Measurements from ENCODE around the gene TRDN.
"Not testable (repeated sequence)": the region's sequence is repeated elsewhere in the genome, so short reads cannot be mapped to it uniquely, and the experiment has no call there.

TRDN gene

GRCh38 chr6:123276546-123276980, 360.2 kb downstream of the TRDN start:
- DNase-seq (ENCODE audit: low read depth), result no peak

DNA sequence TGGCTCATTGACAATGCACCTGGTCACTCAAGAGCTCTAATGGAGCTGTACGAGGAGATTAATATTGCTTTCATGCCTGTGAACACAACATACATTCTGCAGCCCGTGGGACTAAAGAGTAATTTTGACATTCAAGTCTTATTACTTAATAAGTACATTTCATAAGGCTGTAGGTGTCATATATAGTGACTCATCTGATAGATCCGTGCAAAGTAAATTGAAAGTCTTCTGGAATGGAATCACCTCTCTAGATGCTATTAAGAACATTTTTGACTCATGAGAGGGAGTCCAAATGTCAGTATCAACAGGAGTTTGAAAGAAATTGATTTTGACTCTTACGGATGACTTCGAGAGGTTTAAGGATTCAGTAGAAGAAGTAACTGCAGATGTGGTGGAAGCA, 372.8 kb downstream of the TRDN start:
- DNase-seq (ENCODE audit: low read depth), result no peak

GRCh38 chr6:123240626-123241025, 396.1 kb downstream of the TRDN start:
- DNase-seq (ENCODE audit: low read depth), result no peak

DNA sequence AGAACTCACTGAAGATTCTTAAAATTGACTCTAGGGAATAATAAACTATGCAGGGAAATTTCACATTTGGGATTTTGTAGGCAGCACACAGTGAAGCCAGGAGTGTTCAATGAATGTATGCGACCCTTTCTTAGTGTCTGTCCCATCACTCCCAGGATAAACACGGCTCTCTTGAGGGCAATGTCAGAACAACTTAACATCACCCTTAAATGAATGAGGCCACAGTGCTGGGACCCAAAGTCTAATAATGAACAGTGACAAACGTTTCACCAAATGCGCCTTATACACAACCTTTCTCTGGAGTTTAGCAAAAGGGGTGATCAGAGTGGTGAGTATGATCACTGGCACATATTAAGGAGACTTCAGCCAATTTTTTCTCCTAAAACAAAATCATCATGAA, 403.4 kb downstream of the TRDN start:
- DNase-seq (ENCODE audit: low read depth), result no peak

DNA sequence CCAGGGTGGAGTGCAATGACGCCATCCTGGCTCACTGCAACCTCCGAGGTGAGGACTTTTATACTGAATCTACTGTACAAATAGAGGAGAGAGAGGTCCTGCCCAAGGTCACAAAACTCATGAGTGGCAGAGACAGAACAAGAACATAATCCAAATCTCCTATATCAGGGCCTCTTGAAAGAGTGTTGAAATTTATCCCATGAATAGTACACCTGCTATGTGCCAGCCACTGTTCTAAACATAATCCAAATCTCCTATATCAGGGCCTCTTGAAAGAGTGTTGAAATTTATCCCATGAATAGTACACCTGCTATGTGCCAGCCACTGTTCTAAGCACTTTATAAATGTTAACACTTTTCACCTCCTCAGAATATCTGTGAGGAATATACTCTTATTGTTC, 409.0 kb downstream of the TRDN start:
- not testable (repeated sequence) for DNase-seq (ENCODE audit: low read depth)

DNA sequence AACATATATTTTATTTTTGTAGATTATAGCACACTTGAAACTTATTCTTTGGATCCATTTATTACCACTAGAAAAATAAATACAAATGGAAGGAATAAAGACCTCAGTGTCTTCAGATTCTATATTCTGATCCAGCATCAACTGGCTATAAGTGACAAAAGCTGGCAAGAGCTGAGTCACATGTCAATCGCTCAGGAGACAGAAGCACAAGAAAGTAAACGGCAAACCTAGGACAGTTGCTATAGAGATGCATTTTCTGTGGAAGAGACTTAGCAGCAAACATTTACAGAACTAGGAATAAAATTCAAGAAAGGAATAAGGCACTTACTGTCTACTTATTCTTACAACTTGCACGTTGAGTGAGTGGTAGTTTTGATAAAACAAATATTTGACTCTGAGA, 410.4 kb downstream of the TRDN start:
- DNase-seq (ENCODE audit: low read depth), result no peak

DNA sequence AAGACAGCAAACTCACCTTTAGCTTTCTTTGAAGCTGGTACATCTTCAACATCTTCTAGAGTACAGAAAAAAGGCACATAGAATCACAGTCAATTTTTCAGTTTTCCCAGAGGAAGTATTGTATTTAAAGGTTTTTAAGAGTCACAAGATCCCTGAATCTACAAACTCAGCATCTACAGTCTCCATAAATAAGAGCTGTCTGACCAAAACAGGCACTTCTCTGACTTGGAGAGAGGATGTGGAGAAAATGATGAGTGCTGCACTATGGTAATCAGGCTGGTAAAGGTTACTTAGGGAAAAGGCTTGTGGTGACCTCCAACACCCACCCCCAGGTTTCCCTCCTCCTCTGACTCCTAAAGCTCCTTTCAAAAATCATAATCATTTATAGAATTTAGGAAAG, 412.7 kb downstream of the TRDN start:
- no peak for DNase-seq (ENCODE audit: low read depth)

GRCh38 chr6:123223461-123223860, 413.3 kb downstream of the TRDN start:
- no peak for DNase-seq (ENCODE audit: low read depth)

DNA sequence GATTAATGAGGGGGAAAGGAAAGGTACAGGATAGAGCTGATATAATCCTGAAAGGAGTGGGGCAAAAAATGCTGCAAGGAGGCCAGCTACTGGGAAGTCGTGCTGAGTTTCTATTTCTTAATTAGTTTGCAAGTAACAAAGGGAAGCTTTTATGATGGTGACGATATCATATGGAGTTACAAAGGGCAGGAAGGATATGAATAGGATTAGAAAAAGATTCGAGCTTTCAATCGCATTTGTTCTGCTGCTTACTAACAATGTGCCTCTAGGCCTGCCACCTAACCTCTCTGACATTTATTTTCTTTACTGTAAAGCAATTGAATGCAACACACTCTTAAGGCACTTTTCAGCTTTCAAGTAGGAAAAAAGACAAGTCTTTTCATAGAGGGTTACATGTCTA, 421.5 kb downstream of the TRDN start:
- DNase-seq (ENCODE audit: low read depth), result no peak

- no peak for DNase-seq (ENCODE audit: low read depth)
Measured at GRCh38 chr6:123214433-123214832, 422.3 kb downstream of the TRDN start.

GRCh38 chr6:123213921-123214320, 422.8 kb downstream of the TRDN start:
- no peak for DNase-seq (ENCODE audit: low read depth)

DNA sequence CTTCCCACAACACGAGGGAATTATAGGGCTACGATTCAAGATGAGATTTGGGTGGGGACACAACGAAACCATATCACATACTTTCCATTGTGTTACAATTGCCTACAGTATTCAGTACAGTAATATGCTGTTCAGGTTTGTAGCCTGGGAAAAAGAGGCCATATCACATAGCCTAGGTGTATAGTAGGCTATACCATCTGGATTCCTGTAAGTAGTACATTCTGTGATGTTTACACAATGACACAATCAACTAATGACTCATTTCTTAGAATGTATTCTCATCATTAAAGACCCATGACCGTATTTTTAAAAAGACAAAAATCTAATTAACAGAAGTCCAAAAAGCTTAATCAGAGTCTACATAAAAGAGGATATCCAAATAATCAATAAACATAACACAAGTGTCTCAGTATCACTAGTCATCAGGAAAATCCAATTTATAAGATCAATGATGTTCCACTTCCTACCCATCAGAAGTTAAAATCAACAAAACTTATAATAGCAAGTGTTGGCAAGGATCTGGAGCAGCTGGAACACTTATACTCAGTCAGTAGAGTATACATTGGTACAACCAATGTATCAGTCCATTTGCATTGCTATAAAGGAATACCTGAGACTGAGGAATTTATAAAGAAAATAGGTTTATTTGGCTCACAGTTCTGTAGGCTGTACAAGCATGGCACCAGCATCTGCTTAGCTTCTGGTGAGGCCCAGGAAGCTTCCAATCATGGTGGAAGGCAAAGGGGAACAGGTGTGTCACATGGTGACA, 424.8 kb downstream of the TRDN start:
- DNase-seq (ENCODE audit: low read depth), result no peak

DNA sequence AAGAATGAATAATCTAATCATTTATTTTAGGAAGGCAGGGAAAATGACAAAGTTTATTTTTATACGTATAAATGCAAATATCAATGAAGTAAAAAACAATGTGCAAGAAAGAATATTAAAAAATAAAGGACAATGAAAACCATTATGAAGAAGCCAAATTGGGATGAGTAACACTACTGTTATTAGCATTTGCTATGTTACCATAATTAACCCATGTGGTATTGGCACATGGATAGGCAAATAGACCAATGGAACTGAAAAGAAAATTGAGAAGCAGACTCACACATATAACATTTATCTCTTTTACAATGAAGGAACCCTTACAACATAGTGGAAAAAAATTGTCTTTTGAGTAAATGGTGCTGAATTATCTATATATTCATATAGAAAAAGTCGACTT, 426.1 kb downstream of the TRDN start:
- DNase-seq (ENCODE audit: low read depth), result no peak

DNA sequence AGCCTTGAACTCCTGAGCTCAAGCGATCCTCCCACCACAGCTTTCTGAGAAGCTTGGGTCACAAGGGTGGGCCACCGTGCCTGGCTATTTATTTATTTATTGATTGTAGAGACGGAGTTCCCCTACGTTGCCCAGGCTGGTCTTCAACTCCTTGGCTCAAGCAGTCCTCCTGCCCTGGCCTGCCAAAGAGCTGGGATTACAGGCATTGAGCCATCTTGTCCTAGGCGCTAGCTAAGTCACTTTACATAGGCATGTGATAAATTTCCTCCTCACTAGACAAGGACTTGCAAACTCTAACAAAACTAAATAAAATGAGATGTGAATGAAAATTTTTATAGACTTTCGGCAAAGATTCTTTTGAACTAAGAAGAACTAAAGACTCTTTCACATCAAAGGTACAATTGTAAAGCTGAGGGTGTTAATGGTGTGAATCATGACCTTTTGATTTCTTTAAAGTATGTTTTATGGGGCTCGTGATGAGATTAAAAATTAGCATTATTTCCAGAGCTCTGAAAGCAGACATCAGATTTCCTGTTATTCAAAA, 428.7 kb downstream of the TRDN start:
- no peak for DNase-seq (ENCODE audit: low read depth)

DNA sequence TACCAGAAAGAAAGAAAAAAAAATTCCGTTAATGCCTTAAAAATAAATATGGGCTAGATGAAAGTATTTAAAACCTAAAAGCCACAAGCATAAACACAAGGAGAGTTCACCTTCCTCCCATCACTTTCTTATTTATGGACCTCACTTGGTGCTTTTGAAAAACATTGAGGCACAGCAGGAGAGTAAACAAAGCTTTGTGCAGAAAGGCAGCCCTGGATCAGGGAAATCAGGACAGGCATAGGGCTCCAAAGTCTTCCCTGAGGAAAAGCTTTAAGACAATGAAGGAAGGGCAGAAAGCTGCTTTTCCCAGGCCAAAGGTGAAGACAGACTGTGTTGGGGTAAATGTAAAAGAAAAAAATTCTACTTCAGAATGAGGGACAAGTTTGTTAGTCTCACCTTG, 432.8 kb downstream of the TRDN start:
- no peak for DNase-seq (ENCODE audit: low read depth)

- DNase-seq (ENCODE audit: low read depth), result no peak
Measured at GRCh38 chr6:123201869-123202372, 434.8 kb downstream of the TRDN start.

- DNase-seq (ENCODE audit: low read depth), result no peak
Measured at GRCh38 chr6:123193298-123193697, 443.5 kb downstream of the TRDN start.

DNA sequence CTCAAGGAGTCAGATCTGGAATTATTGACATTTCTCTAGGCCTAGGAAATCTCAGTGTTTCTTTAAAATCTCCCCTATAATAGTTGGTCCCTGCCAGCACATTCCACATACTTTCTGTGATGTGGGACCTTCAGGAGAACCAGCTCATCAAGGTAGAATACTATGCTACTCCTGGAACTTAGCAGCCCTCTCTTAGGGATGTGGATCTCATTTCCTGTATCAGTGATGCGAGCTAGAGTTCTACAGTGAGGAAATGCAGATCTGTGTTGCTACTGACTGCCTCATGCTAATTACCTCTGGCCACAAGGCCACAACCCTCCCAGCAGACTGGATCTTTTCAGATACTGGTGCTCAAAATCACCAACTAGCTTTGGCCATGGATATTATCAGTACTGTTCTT, 446.9 kb downstream of the TRDN start:
- no peak for DNase-seq (ENCODE audit: low read depth)

DNA sequence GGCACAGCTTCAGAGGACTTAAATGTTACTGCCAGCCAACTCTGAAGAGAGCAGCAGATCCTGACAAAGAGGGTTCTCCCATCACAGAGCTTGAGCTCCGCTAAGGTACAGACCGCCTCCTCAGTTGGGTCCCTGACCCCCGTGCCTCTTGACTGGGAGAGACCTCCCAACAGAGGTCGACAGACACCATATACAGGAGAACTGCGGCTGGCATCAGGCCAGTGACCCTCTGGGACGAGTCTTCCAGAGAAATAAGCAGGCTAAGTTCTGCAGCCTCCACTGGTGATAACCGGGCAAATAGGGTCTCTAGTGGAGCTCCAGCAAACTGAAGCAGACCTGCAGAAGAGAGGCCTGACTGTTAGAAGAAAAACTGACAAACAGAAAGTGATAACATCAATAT, 453.8 kb downstream of the TRDN start:
- DNase-seq (ENCODE audit: low read depth), result no peak

DNA sequence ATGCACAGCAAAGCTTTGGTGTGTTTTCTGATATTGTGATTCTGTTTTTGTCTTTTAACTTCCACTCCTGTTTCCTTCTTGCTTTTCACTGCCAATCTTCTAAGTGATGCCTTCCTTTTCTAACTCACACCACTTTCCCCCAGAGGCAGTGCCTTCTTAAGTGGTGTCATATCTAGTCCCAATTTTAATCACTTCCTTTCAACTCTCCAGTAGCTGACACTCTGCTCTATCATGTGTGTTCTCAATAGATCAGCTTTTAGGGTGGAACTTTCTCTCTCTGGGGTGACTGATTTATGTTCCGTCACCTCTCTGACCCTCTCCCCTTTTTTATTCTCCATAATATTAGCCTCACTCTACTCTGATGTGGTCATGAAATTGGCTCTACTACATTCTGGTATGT, 460.0 kb downstream of the TRDN start:
- no peak for DNase-seq (ENCODE audit: low read depth)

DNA sequence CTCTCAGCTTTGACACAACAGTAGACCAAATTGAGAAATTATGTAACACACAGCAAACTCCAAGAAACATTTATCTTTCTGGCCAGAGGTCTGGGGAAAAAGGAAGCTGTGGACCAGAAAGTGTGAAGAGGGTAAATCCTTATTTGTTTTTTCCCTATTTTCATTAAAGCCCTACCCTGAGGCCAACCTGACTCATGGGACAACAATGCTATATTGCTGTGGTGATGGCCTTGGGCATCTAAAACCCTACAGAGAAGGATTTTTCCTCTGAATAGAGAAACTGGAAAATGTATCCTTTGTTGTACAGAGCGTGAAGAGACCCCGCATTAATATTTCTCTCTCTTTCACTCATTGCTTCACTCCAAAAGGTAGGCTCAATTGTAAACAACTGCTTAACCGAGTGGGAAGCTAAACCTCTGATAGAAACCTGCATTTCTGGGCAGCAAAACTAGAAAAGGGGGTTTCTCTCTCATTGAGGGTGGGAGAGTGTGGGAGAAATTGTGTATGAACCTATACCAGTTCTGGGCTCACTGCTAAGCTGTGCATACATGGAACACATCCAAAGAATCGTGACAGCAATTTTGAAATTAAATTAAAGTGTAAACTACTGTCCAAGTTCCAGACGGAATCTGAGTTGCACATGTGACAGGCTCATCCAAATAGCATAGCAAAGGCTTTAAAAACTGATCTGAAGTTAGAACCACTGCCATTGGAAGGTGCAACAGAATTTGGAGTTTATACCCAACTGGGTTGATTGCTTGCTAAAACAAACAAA, 465.2 kb downstream of the TRDN start:
- no peak for DNase-seq (ENCODE audit: low read depth)

DNA sequence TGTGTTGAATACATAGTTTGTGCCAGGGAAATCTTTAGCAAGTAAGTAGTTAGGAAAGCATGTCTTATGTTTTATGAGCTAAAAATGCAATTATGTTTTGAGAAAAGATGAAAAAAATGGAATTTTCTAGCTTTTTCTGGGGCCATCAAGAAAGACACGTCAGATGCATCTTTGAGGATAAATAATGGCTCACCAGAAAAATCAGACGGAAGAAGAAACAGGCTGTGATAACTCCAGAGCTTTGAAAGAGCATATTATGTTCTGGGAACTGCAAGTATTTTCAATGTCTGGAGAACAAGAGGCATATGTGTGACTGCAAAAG, 467.0 kb downstream of the TRDN start:
- no peak for DNase-seq (ENCODE audit: low read depth)

All from stimulated activated CD8-positive, alpha-beta memory T cell treated with anti-CD3 and anti-CD28 coated beads, Interleukin-12 subunit alpha, Interleukin-12 subunit beta, amount 100 ng/mL, for 4 hours (primary cell).